KBM-7 (cell line): ENCODE data around the gene SSR3.
"Not testable (repeated sequence)": the region's sequence is repeated elsewhere in the genome, so short reads cannot be mapped to it uniquely, and the experiment has no call there.

ENCODE experiments used
- DNase-seq: peaks from one replicate; pipeline ENCODE4 v3.0.0-alpha.2; 2015
- in situ Hi-C: fragments of 300-500 bp; cut with MboI; formaldehyde crosslinking; loops from 2 replicates; pipeline ENCODE4 v1.14.3; 2020; ENCODE audit warnings: low sequenced_read_pairs, low pct_unique_long_range_greater_than_20kb, mixed read lengths

The SSR3 gene

GRCh38 chr3:156577736-156578135 lies 22.8 kb upstream of the SSR3 start:
- no peak for DNase-seq
- in situ Hi-C loops: no loop called here

DNA sequence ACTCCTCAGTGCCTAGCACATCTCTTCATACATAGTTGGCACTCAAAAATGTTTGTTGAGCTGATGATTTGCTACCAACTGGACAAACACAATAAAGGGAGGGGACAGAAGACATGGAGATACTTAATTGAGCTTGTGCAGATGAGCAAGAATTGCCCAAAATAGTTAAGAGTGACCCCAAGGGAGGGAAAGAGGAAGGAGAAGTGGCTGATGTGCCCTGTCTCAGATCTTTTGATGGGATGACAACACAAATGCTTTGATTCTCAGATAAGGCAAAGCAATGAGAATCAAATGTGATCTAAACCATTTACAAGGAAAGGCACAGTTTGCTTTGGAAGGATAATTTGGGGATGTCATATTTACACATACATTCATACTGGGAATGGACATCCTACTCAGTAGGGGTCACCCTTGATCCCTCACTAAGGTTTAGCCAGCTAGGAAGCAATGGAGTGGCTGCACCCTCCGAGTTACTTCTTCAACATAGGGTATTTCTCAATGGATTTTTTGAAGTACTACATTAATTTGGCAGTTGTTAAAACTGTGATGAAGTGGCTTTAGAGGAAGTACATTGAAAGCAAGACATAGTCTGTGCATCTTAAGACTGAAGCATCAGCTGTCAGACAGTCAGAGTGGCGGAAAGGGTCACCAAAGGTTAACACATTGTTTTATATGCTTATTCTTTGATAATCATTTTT lies 21.9 kb upstream of the SSR3 start:
- DNase-seq: no peak
- in situ Hi-C loops: no loop called here

DNA sequence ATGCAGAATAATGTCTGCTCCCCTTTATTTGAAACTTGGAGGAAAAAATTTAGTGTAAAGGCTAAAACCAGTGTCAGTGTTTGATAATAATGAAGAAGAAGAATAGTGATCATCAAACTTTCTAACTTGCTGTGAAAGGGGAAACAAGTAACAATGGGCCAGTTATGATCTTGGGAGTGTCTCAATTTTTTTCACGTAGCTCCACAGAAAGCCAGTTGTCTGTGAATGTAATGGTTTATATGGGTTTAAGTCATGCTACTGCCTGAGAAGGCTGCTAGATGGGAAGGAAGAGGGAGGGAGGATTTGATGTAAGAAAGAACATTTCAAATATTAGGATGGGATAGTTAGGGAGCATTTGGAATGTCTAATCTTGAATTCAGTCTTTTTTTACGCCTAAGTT lies 21.1 kb upstream of the SSR3 start:
- DNase-seq: no peak
- in situ Hi-C loops: no loop called here

DNA sequence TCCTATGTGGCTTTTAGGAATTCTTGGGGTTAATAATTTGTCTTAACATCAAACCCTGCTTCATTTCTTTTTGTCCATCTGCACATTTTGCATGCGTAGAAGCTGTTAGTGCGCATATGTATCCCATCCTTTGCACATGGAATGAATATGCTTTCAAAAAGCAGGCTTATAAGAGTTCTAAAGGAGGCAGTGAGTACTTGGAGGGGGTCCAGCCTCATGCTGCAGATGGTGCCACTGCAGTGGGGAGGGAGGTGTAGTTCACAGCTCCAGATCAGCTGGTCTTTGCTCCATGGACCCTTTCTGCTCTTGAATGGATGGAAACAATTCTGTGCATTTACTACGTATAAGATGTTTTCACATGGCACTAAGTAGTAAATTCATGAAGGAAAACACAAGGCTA lies 20.7 kb upstream of the SSR3 start:
- in situ Hi-C loops: no loop called here
- DNase-seq: no peak

DNA sequence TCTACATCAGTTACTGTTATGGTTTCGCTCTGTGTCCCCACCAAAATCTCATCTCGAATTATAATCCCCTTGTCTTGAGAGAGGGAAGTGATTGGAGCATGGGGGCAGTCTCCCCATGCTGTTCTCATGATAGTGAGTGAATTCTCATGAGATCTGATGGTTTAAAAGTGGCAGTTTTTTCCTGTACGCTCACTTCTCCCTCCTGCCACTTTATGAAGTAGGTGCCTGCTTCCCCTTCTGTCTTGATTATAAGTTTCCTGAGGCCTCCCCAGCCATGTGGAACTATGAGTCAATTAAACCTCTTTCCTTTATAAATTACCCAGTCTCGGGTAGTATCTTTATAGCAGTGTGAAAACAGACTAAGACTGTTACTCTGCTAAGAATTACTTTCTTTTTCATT lies 15.0 kb upstream of the SSR3 start:
- in situ Hi-C loops: not testable (repeated sequence)
- peak; percentile 61 for DNase-seq

DNA sequence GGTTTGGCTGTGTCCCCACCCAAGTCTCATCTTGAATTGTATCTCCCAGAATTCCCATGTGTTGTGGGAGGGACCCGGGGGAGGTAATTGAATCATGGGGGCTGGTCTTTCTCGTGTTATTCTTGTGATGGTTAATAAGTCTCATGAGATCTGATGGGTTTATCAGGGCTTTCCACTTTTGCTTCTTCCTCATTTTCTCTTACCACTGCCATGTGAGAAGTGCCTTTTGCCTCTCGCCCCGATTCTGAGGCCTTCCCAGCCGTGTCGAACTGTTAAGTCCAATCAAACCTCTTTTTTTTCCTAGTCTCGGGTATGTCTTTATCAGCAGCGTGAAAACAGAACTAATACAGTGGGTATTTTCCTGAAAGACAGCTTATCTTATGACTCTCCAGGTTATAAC lies 14.1 kb upstream of the SSR3 start:
- in situ Hi-C loops: not testable (repeated sequence)

DNA sequence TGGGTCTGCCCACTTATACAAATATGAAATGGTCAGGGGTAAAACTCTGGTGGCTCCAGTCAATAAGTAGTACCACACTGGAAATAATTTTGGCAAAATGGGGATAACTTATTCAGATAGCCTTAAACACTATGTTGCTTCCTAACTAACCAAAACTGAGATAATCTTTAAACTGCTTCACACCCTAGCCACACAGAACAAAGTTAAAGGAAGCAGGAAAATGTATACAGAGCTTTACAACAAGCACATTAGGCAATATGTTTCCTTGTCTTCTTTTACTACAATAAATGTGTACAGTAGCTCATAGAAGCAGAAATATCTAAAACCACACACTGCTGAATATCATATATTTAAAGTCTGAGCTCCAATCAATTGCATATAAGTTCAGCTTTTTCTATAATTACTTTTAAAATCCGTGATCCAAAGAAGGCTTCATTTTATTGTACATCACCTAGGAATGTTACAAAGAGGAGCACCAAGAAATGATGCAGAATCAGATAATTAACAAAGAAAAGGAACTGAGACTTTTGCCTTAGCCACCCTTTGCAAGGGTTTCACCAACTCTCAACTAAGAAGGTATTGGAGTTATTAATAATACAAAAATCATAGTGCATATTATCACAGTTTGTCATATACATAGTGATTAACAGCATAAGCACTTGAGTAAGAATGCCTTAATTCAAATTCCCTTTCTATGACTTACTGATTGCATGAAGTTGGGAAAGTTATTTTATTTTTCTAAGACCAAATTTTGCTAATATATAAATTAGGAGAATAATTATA lies 9.2 kb upstream of the SSR3 start:
- DNase-seq: no peak
- in situ Hi-C loops: no loop called here

More for the DNA sequence above, 14.1 kb upstream of the SSR3 start:
- peak; percentile 41 for DNase-seq

DNA sequence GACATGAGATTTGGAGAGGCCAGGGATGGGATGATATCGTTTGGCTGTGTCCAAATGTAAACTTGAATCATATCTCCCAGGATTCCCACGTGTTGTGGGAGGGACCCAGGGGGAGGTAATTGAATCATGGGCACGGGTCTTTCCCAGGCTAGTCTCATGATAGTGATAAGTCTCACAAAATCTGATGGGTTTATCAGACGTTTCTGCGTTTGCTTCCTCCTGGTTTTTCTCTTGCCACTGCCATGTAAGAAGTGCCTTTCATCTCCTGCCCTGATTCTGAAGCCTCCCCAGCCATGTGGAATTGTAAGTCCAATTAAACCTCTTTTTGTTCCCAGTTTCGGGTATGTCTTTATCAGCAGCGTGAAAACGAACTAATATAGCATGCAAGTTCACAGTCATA lies 7.6 kb upstream of the SSR3 start:
- DNase-seq, in situ Hi-C loops: not testable (repeated sequence)

DNA sequence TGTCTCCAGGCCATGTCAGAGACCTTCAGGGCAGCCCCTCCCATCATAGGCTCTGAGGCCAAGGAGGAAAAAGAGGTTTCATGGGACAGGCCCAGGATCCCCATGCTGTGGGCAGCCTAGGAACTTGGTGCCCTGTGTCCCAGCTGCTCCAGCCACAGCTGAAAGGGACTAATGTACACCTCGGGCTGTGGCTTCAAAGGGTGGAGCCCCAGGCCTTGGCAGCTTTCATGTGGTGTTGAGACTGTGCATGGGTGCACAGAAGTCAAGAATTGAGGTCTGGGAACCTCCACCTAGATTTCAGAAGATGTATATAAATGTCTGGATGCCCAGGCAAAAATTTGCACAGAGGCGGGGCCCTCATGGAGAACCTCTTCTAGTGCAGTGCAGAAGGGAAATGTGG lies 6.6 kb upstream of the SSR3 start:
- DNase-seq: no peak
- in situ Hi-C loops: no loop called here

DNA sequence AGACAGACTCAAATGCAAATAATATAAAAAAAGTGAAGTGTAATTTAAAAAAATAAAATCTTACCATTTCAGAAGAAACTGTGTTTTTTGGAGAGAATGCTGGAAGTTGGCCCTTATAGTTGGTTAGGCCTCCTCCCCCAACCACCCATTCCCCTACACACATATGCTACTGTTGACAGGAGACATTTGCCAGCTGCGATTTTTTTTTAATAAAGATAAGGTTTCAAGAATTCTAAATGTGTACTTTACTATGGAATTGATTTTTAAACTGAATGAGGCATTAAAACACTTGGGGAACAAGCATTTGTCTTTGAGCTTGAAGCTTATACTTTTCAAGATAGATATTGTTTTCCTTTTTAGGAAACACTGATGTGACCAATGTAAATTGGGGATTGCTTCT lies 4.4 kb upstream of the SSR3 start:
- in situ Hi-C loops: no loop called here
- DNase-seq: no peak

DNA sequence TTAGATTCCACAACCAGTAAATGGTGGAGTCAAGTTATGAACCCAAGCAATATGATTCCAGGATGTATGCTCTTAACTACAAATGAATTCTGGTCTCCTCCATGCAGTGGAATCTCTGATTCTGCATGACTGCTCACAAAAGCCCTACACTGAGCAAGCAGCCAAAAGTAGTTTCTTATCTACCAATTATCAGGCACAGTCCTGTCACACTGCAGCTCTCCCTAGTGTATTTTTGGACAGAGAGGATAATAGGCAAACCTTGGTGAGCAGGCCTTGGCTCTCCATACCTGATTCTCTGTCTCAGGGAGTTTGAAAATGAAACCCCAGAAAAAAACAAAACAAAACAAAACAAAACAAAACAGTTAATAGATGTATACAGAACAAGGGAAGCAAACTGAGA lies 3.5 kb upstream of the SSR3 start:
- in situ Hi-C loops: no loop called here
- no peak for DNase-seq

DNA sequence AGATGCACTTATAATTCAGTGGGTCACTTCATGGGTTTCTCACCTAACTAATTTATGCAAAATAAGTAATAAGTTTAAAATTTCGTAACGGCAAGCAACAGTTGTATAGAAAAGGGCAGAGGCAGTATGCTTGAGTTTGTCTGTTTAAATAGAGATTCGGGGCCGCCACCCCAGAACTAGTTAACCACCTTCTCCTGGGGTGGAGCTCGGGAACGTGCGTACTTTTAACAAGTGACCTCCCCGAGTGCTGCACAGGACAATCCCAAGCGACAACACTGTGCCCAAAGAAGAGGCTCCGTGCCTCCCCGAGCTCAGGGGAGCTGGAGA lies 439 bp downstream of the SSR3 start:
- in situ Hi-C loops: no loop called here
- no peak for DNase-seq

DNA sequence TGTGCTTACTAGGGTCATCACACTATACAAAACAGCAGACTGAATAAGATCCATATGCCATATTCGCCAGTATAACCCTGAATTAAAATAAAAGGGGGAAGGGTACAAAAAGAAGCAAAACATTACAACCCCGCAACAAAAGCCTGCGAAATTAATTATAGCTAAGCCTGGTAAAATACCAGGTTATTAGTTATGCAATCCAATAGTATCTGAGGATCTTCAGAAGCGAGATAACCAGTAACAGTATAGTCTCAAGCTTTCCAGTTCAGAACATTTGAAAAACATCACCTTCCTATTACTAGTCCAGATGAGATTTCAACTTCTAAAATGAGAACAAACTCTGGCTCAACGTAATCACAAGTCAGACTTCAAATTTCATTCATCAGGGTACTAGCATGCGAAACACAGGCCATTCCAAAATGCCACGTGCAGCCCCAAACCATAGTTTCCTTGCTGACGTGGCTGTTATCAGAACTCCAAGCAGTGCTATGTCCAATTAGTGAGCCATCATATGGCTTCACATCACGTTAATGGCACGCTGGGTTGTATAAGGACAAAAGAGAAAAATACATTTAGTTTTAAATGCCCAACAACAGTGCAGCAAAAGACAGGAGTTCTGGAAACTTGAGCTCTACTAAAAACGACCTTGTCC lies 1.1 kb downstream of the SSR3 start:
- peak; percentile 43 for DNase-seq
- in situ Hi-C loops: no loop called here

- in situ Hi-C loops: no loop called here
- DNase-seq: no peak
Observed at GRCh38 chr3:156552973-156553372, 1.9 kb downstream of the SSR3 start.

GRCh38 chr3:156551746-156552145 lies 3.2 kb downstream of the SSR3 start:
- DNase-seq: no peak
- in situ Hi-C loops: no loop called here

DNA sequence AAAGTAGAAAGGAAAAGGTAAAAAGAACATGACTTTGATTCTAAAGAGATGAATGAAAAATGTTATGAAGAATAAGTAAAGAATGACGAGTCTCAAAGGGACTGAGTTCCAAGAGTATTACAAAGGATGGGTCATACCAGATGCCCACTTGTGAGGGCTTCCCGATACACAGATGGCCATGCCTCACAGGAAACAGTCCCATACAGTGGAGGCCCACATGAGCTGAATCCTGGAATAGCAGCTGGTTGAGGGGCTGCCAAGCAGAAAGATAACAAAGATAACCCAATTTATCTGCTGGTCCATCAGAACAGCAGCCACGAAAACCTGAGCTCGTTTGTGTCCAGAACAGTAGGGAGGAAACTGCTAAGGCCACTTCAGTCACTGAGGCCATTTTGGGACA lies 3.7 kb downstream of the SSR3 start:
- DNase-seq: no peak
- in situ Hi-C loops: no loop called here

DNA sequence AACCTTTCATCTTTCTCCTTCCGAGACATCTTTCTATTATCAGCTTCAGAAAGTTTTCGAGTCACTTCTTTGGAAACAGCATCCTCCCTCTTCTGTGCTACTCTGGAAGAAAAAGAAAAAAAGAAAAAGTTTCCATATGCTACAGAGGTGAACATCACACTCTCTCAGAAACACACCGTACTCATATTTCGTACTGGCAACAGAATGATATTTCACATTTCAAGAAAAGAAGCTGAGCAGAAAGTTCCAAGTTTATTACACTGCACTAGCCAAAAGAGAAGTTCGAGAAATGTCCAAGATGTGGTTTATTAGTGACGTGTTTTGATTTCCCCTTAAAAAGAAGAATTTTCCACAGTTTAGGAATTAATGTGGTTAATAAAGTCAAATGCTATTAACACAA lies 6.0 kb downstream of the SSR3 start:
- DNase-seq: no peak
- in situ Hi-C loops: loop anchor here (25.0 kb wide), 1 partner anchor 538 kb away; no protein-coding TSS in a partner anchor

DNA sequence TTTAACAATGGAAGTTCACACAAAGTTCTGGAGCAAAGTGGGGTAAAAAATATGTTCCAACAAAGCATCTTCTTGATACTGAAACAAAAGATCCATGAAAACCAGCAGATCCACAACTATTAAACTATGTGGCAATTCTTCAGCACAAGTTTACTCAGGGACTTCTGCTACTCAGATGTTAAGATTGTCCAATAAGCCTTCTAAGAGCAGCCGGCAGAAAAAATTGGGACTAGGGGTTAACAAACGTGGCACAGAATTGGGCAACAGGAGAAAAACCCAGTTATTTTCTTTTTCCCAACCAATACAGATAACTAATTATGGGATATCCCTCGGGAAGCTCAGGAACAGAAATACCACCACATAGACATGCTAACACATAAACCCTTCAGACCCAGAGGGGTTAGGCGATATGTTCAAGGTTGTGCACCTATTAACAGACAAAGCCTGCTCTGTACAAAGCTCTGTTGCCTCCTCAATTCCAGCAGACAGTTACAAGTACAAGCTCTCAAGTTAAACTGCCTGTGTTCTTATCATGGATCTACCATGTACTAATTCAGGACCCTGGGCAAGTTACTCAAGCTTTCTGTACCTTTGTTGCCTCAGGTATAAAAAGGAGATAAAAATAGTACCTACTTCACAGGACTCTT lies 6.8 kb downstream of the SSR3 start:
- in situ Hi-C loops: loop anchor here (25.0 kb wide), 1 partner anchor 539 kb away; no protein-coding TSS in a partner anchor

GRCh38 chr3:156547637-156548036 lies 7.3 kb downstream of the SSR3 start:
- in situ Hi-C loops: loop anchor here (25.0 kb wide), 1 partner anchor 540 kb away; no protein-coding TSS in a partner anchor
- DNase-seq: no peak

More for the DNA sequence above, 6.8 kb downstream of the SSR3 start:
- no peak for DNase-seq
